ENCODE measurements around the gene EPHB1.

DNA sequence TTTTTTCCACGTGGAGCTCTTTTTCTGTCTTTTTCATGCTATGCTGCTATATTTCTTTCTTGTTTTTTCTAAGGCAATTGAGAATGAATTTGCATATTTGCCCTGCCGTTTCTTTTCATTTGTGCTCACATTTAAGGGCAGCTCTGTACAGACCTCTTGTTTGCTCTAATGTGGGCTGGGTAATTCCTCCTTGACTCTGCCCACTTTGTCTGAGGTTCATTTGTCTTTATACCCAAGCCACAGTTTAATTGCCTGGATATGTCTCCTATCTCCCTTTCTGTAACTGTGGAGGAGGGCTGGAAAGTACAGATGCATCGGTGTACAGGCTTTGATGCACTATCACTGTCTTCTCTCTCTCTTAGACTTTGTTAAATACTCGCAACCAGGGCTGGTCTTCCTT lies 195.9 kb downstream of the EPHB1 start:
- TF ChIP-seq POLR2A (IDR thresholded peaks at IDR 0.05): no peak
- TF ChIP-seq, protein P1, sequence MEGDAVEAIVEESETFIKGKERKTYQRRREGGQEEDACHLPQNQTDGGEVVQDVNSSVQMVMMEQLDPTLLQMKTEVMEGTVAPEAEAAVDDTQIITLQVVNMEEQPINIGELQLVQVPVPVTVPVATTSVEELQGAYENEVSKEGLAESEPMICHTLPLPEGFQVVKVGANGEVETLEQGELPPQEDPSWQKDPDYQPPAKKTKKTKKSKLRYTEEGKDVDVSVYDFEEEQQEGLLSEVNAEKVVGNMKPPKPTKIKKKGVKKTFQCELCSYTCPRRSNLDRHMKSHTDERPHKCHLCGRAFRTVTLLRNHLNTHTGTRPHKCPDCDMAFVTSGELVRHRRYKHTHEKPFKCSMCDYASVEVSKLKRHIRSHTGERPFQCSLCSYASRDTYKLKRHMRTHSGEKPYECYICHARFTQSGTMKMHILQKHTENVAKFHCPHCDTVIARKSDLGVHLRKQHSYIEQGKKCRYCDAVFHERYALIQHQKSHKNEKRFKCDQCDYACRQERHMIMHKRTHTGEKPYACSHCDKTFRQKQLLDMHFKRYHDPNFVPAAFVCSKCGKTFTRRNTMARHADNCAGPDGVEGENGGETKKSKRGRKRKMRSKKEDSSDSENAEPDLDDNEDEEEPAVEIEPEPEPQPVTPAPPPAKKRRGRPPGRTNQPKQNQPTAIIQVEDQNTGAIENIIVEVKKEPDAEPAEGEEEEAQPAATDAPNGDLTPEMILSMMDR (IDR thresholded peaks at IDR 0.05): no peak
